ENCODE results near the gene LRRIQ4.

Gene LRRIQ4

DNA sequence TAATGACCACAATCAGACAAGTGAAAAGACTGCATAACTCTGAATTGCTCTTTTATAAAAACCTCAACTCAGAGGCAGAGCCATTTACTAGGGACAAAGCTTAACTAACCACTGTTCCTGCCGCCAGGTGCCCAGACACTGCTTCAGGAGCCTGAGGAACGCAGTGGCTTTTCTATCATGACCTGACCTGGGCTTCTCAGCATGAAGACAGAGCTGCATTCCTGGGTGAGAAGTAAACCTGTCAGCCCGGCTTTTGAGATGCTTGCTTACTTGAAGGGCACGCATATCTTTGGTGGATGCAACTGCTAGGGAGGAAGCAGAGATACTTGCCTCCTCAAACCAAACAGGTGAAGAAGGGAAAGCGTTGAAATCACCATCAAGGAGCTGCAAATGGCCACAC, 49.2 kb downstream of the LRRIQ4 start:
- Histone ChIP-seq H3K27me3 (ENCODE audit: control insufficient read depth, low read length) (no peaks in the 10 kb centered on the region), H3K9me3 (ENCODE audit: control insufficient read depth, insufficient read depth, low read length) (no peaks in the 10 kb centered on the region), H3K4me2 (ENCODE audit: low read length) (no peak overlapping the region), H3K79me2 (ENCODE audit: control insufficient read depth, low read length) (no peaks in the 10 kb centered on the region), H3K4me3 (ENCODE audit: low read length) (no peak overlapping the region), H3K9me2 (replicated peaks; ENCODE audit: control insufficient read depth, low read length) (no peaks in the 10 kb centered on the region), H3K4me1 (ENCODE audit: control insufficient read depth, low read length) (peaks cover 37% of the 10 kb centered on the region), H3K36me3 (ENCODE audit: control insufficient read depth, low read length) (no peaks in the 10 kb centered on the region), H4K20me1 (ENCODE audit: control insufficient read depth, insufficient read depth, low read depth, low read length) (no peaks in the 10 kb centered on the region), H3F3A (ENCODE audit: control insufficient read depth, insufficient read depth) (no peaks in the 10 kb centered on the region), H3K27ac (ENCODE audit: low read depth, low read length) (no peak overlapping the region)
- no peak for TF ChIP-seq EZH2phosphoT487 (IDR thresholded peaks at IDR 0.05; ENCODE audit: borderline replicate concordance, low read length)
- TF ChIP-seq, protein P1, sequence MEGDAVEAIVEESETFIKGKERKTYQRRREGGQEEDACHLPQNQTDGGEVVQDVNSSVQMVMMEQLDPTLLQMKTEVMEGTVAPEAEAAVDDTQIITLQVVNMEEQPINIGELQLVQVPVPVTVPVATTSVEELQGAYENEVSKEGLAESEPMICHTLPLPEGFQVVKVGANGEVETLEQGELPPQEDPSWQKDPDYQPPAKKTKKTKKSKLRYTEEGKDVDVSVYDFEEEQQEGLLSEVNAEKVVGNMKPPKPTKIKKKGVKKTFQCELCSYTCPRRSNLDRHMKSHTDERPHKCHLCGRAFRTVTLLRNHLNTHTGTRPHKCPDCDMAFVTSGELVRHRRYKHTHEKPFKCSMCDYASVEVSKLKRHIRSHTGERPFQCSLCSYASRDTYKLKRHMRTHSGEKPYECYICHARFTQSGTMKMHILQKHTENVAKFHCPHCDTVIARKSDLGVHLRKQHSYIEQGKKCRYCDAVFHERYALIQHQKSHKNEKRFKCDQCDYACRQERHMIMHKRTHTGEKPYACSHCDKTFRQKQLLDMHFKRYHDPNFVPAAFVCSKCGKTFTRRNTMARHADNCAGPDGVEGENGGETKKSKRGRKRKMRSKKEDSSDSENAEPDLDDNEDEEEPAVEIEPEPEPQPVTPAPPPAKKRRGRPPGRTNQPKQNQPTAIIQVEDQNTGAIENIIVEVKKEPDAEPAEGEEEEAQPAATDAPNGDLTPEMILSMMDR (IDR thresholded peaks at IDR 0.05; ENCODE audit: low read depth, low read length, poor library complexity, severe bottlenecking) = no peak

DNA sequence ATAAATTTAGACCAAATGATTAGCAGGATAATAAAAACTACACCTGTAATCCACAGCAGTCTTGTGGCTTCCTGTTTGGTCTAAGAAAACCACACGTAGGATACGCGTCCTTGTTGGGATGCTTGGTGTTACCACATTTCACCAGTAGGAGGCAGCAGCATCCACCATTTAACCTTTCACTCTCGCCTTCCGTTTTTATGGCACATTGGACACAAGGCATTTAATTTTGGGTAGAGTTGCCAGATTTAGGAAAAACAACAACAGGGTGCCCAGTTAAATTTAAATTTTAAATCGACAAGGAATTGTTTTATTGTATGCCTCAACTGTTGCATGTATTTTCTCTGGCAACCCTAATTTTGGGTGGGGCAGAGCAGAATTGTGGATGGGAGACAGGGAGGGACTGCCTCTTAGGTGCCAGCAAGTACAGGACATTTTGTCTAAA, 50.8 kb downstream of the LRRIQ4 start:
- Histone ChIP-seq H3K36me3 (ENCODE audit: control insufficient read depth, low read length) (no peaks in the 10 kb centered on the region), H3K4me3 (ENCODE audit: low read length) (peak overlapping the region; percentile 34), H3K4me1 (ENCODE audit: control insufficient read depth, low read length) (peaks cover 37% of the 10 kb centered on the region), H3K4me2 (ENCODE audit: low read length) (peak overlapping the region; percentile 57), H3K9me2 (replicated peaks; ENCODE audit: control insufficient read depth, low read length) (no peaks in the 10 kb centered on the region), H3F3A (ENCODE audit: control insufficient read depth, insufficient read depth) (no peaks in the 10 kb centered on the region), H4K20me1 (ENCODE audit: control insufficient read depth, insufficient read depth, low read depth, low read length) (no peaks in the 10 kb centered on the region), H3K79me2 (ENCODE audit: control insufficient read depth, low read length) (no peaks in the 10 kb centered on the region), H3K27me3 (ENCODE audit: control insufficient read depth, low read length) (no peaks in the 10 kb centered on the region), H3K9me3 (ENCODE audit: control insufficient read depth, insufficient read depth, low read length) (no peaks in the 10 kb centered on the region), H3K27ac (ENCODE audit: low read depth, low read length) (no peak overlapping the region)
- no peak for TF ChIP-seq EZH2phosphoT487 (IDR thresholded peaks at IDR 0.05; ENCODE audit: borderline replicate concordance, low read length)
- TF ChIP-seq, protein P1 (IDR thresholded peaks at IDR 0.05; ENCODE audit: low read depth, low read length, poor library complexity, severe bottlenecking) = peak; percentile 97

DNA sequence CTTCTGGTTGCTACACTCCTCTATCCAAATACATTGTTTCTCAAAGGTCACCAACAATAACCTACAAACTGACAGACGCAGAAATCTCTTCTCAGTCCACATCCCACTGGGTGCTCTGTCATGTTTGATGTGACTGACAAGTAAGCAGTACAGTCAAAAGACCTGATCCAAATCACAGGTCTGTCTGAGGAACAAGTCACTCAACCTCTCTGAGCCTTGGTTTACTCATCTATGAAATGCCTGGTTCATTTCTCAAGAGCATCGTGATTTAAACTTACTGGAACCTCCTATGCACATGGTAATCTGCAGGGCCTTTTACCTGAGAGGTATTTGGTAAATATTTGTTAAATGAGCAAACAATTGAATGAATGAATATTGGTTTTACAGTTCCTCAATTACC, 51.6 kb downstream of the LRRIQ4 start:
- no peaks in the 10 kb centered on the region for H3K27me3 ChIP-seq (ENCODE audit: control insufficient read depth, low read length)
- no peak for TF ChIP-seq EZH2phosphoT487 (IDR thresholded peaks at IDR 0.05; ENCODE audit: borderline replicate concordance, low read length)
- TF ChIP-seq, protein P1 (IDR thresholded peaks at IDR 0.05; ENCODE audit: low read depth, low read length, poor library complexity, severe bottlenecking) = no peak

More for the DNA sequence above, 51.6 kb downstream of the LRRIQ4 start:
- H3K27ac ChIP-seq (ENCODE audit: low read depth, low read length) = no peak overlapping the region
- H3K9me2 ChIP-seq (replicated peaks; ENCODE audit: control insufficient read depth, low read length) = no peaks in the 10 kb centered on the region
- H3K4me2 ChIP-seq (ENCODE audit: low read length) = no peak overlapping the region
- H4K20me1 ChIP-seq (ENCODE audit: control insufficient read depth, insufficient read depth, low read depth, low read length) = no peaks in the 10 kb centered on the region
- no peak overlapping the region for H3K4me3 ChIP-seq (ENCODE audit: low read length)
- H3K9me3 ChIP-seq (ENCODE audit: control insufficient read depth, insufficient read depth, low read length) = no peaks in the 10 kb centered on the region
- peaks cover 37% of the 10 kb centered on the region for H3K4me1 ChIP-seq (ENCODE audit: control insufficient read depth, low read length)
- H3K36me3 ChIP-seq (ENCODE audit: control insufficient read depth, low read length) = no peaks in the 10 kb centered on the region
- H3K79me2 ChIP-seq (ENCODE audit: control insufficient read depth, low read length) = no peaks in the 10 kb centered on the region
- no peaks in the 10 kb centered on the region for H3F3A ChIP-seq (ENCODE audit: control insufficient read depth, insufficient read depth)

All from DOHH2 (cell line).